Lower leg skin (tissue), 4 donors: ENCODE measurements around the gene ZRANB1. TPM values are rescaled to one million over a fixed set of nuclear protein-coding genes. Genes with fewer than 3 reads are reported as not detected.

Source experiments
- DNase-seq, 2 donors: peaks; one replicate each; pipeline ENCODE4 v3.0.0-alpha.2; 2019; ENCODE audit warnings: low spot score in 2 of 2
- H3K4me3 ChIP-seq: fragments of 200-600 bp; sonication (generic); 2 replicates; pipeline ENCODE4 v1.5.1; 2017; ENCODE audit warnings: mild to moderate bottlenecking, low read depth; ENCODE audit not compliant: poor library complexity, severe bottlenecking
- POLR2A ChIP-seq, 2 donors: fragments of 450-650 bp; IDR thresholded peaks; one replicate each; pipeline ENCODE4 v1.6.1; 2016 to 2017; ENCODE audit warnings: antibody characterized with exemption in 2 of 2, mild to moderate bottlenecking in 1 of 2, moderate library complexity in 1 of 2
- WGBS, 2 donors: methylation state at CpG; one replicate each; pipeline ENCODE4 v1.1.5; 2018; 5-methylcytosine and 5-hydroxymethylcytosine counted together
- intact Hi-C: fragments of 100-400 bp; cut with DNase I; formaldehyde crosslinking; loops from one replicate; pipeline ENCODE4 v1.15.0; 2023; ENCODE audit warnings: low total_unique reads
- total RNA-seq, 4 donors: library from RNA; depleted of rRNA; stranded (reverse); fragments of >200 nt; gene quantifications; one replicate each; pipeline ENCODE4 v1.1.0, GENCODE V29; 2016
- TF ChIP-seq, protein P1 (sequence below), 3 donors: fragments of 450-650 bp; IDR thresholded peaks; one replicate each; pipeline ENCODE4 v1.5.1; 2016; ENCODE audit warnings: antibody characterized with exemption in 3 of 3, mild to moderate bottlenecking in 3 of 3, moderate library complexity in 2 of 3

The ZRANB1 gene
- total RNA-seq, 4 donors from 2014 or later: 26.5 to 40.6 (median 35.0) TPM

DNA sequence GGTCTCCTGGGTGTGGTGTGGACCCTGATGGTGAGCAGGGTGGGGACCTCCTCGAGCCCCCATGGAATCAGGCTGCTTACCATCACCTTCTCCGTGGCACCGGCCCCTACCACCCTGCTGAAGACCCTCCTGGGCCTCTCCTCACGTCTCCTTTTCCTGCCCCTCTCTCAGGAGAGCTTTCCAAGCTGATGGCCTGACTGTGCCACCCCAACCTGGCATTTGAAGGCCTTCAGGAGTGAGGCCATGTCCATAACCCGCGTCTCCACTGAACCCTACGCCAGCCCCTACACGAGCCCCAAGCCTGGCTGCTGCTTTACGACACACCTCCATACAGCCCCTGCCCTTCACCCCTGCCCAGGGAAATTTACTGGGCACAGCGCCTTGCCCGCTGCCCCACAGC is 55.4 kb downstream of the ZRANB1 start:
- peak in 1 of 2 donors; percentile 8 for DNase-seq
- WGBS, 2 donors: 93 to 95% methylated on average over 11 of the region's 11 CpGs

DNA sequence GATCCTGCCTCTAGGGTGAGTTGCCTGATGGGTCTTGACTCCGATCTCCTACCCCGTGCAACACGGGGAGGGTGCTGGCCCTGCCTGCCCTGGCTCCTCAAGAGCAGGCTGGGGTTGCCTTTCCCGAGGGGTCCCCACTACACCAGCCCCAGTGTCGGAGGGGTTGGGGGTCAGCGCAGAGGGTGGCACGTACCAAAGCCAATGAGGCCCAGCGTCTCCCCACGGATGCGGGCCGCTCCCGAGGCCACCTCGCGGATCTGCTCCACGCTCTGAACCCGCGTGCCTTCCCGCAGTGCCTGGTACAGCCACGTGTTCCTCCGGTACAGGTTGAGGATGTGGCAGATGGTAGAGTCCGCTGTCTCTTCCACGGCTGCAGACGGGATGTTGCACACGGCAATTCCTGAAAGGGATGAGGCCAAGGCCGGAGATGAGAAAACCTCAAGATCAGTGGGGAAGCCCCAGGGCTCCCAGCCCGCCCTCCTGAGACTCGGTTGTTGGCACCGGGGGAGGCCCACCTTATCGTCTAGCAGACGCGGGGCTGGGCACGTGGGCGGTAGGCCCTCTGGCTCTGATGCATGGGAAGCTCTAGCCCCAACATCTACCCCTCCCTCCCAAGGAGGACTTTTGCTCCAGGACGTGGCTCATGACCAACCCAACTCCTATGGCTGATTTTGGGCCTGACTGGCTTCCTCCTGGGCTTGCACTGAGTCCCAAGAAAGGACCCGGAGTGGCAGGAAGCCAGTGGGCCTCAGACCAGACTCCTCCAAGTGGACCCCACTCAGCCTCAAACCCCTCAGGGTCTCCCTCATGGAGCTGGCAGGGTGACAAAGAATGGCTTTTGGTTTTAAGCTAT is 56.1 kb downstream of the ZRANB1 start:
- 76 to 88% methylated on average over 19 to 32 of the region's 35 CpGs for WGBS, 2 donors
- peak; percentile 17 to 82 for DNase-seq
- TF ChIP-seq, protein P1, sequence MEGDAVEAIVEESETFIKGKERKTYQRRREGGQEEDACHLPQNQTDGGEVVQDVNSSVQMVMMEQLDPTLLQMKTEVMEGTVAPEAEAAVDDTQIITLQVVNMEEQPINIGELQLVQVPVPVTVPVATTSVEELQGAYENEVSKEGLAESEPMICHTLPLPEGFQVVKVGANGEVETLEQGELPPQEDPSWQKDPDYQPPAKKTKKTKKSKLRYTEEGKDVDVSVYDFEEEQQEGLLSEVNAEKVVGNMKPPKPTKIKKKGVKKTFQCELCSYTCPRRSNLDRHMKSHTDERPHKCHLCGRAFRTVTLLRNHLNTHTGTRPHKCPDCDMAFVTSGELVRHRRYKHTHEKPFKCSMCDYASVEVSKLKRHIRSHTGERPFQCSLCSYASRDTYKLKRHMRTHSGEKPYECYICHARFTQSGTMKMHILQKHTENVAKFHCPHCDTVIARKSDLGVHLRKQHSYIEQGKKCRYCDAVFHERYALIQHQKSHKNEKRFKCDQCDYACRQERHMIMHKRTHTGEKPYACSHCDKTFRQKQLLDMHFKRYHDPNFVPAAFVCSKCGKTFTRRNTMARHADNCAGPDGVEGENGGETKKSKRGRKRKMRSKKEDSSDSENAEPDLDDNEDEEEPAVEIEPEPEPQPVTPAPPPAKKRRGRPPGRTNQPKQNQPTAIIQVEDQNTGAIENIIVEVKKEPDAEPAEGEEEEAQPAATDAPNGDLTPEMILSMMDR (IDR thresholded peaks at IDR 0.05): no peak
- no peak for TF ChIP-seq POLR2A (IDR thresholded peaks at IDR 0.05)

More for the DNA sequence above, 55.4 kb downstream of the ZRANB1 start:
- TF ChIP-seq POLR2A (IDR thresholded peaks at IDR 0.05): no peak
- TF ChIP-seq, protein P1 (IDR thresholded peaks at IDR 0.05): no peak
- H3K4me3 ChIP-seq: no peak overlapping the region
- intact Hi-C loops: no loop called here

DNA sequence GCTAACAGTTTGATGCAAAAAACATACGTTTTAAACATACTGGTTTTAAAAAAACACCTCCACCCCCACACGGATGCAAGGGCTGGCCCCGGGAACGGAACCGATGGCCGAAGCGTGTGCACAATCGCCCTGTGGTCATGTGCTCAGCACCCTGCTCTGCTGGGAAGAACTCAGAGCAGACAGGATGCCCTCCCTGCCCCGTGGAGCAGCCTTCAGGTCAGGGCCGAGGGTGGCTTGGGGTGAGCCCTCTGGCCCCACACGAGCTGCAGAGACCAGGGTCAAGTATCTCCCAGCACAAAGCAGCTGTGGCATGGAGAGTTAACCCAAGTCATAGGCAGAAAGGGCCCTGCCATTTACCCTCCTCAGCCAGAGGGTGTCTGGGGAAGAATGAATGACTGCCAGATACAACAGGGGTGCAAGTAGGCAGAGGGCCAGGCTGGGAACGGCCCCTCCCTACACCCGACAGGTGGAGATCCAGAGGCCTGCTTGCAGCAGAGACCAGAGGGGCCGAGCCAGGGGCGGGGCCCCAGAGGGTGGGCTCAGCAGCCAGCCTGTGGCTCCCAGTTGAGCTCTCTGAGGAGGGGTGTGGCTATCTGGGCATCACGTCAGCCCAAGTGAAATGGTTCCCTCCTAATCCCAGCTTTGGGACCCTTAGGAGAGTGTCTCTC is 56.8 kb downstream of the ZRANB1 start:
- intact Hi-C loops: no loop called here
- 81 to 84% methylated on average over 15 to 16 of the region's 16 CpGs for WGBS, 2 donors
- DNase-seq: peak in 1 of 2 donors; percentile 83
- H3K4me3 ChIP-seq: no peak overlapping the region
- TF ChIP-seq, protein P1 (IDR thresholded peaks at IDR 0.05): no peak
- TF ChIP-seq POLR2A (IDR thresholded peaks at IDR 0.05): no peak

More for the DNA sequence above, 56.1 kb downstream of the ZRANB1 start:
- H3K4me3 ChIP-seq: no peak overlapping the region
- intact Hi-C loops: no loop called here

DNA sequence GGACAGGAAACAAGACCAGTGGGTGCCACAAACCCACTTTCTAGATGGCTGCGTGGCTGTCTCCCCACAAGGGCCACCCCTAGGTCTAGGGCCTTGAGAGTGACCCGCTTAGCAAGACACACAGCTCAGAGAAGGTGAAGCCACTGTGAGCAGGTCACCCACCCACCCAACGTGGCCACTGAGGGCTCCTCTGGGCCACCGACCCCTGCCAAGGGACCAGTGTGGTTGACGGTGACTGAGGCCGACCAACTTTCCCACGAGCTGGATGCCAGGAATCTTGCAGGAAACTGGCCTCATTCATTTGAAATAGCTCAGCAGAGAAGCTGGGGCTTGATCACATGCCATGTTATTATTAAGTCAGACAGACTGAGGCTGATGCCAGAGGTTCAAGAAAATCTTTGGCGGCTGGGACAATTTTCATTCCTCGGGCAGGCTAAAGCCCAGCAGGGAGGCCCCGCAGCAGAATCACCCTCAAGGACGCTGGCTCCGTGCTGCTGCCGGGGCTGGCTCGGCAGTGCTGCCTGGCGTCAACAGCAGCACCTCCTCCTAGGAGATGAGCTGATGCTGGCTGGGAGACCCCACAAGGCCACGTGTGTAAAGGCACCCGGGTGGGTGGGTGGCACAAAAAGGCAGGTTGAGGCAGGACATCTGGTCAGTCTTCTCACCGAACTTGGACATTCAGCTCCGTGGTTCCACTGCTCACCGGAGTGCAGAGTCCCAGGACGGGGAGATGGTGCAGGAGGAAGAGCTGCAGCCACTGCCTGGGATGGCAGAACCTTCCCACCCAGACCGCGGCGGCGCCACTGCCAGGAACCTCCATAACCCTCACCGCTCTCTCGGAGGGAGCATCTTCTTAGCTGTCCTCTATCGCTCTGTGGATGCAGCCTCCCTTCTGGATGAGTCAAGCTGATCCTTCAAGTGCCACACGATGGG is 57.8 kb downstream of the ZRANB1 start:
- intact Hi-C loops: no loop called here
- TF ChIP-seq POLR2A (IDR thresholded peaks at IDR 0.05): no peak
- TF ChIP-seq, protein P1 (IDR thresholded peaks at IDR 0.05): no peak
- WGBS, 2 donors: 57 to 60% methylated on average over 27 to 28 of the region's 29 CpGs
- DNase-seq: peak in 1 of 2 donors; percentile 89
- no peak overlapping the region for H3K4me3 ChIP-seq
